Spleen (tissue), 11 donors: Measurements from ENCODE around the gene ADAMTSL1. TPM values are rescaled to one million over a fixed set of nuclear protein-coding genes. Genes with fewer than 3 reads are reported as not detected.

Source experiments
- DNase-seq: peaks from one replicate; pipeline ENCODE4 v3.0.0-alpha.2; 2020
- H3K27ac ChIP-seq, 8 donors: fragments of 200-600 bp; sonication (generic) in 7 of 8; 1 replicate in 4 of 8; 2 replicates in 4 of 8; pipeline versions ENCODE4 v1.5.0 to v1.8.0; 2016 to 2021; ENCODE audit warnings: inconsistent platforms in 4 of 8, mild to moderate bottlenecking in 4 of 8, moderate library complexity in 1 of 8
- H3K27me3 ChIP-seq, 7 donors: fragments of 200-600 bp; sonication (generic) in 6 of 7; replicated peaks in 1 of 7; 1 replicate in 4 of 7; 2 replicates in 3 of 7; pipeline versions ENCODE4 v1.5.0 to v1.8.0; 2016 to 2021; ENCODE audit warnings: inconsistent platforms in 3 of 7, mild to moderate bottlenecking in 1 of 7
- H3K36me3 ChIP-seq, 6 donors: fragments of 200-600 bp; sonication (generic) in 5 of 6; 1 replicate in 4 of 6; 2 replicates in 2 of 6; pipeline versions ENCODE4 v1.5.0 to v1.8.0; 2016 to 2021; ENCODE audit warnings: inconsistent platforms in 2 of 6
- H3K4me1 ChIP-seq, 6 donors: fragments of 200-600 bp; sonication (generic) in 5 of 6; 1 replicate in 3 of 6; 2 replicates in 3 of 6; pipeline versions ENCODE4 v1.5.0 to v1.8.0; 2016 to 2021; ENCODE audit warnings: inconsistent platforms in 3 of 6
- H3K4me3 ChIP-seq, 8 donors: fragments of 200-600 bp; sonication (generic) in 7 of 8; 1 replicate in 4 of 8; 2 replicates in 4 of 8; pipeline versions ENCODE4 v1.5.0 to v1.8.0; 2016 to 2021; ENCODE audit warnings: inconsistent platforms in 4 of 8, mild to moderate bottlenecking in 4 of 8, moderate library complexity in 2 of 8
- H3K9me3 ChIP-seq, 8 donors: fragments of 200-600 bp; sonication (generic) in 7 of 8; 1 replicate in 4 of 8; 2 replicates in 4 of 8; pipeline versions ENCODE4 v1.5.0 to v1.8.0; 2016 to 2021; ENCODE audit warnings: inconsistent platforms in 4 of 8
- POLR2A ChIP-seq, 3 donors: fragments of 450-650 bp; IDR thresholded peaks; one replicate each; pipeline ENCODE4 v1.5.1; 2017; ENCODE audit warnings: antibody characterized with exemption in 3 of 3, mild to moderate bottlenecking in 1 of 3
- POLR2AphosphoS5 ChIP-seq, 3 donors: sonication (generic); formaldehyde crosslinking; IDR thresholded peaks; one replicate each; pipeline ENCODE4 v1.5.1; 2017; ENCODE audit warnings: antibody characterized with exemption in 3 of 3
- WGBS, 5 donors: extraction: QIAGEN DNeasy Blood & Tissue Kit in 3 of 5; methylation state at CpG; one replicate each; pipeline versions ENCODE4 v1.1.5 to v1.1.7; 2013 to 2018; 5-methylcytosine and 5-hydroxymethylcytosine counted together
- intact Hi-C: fragments of 100-400 bp; cut with DNase I; formaldehyde crosslinking; loops from one replicate; pipeline ENCODE4 v1.15.0; 2023; ENCODE audit warnings: low total_unique reads
- polyA plus RNA-seq, 3 donors: library from polyadenylated mRNA; stranded (reverse); fragments of 200-250 nt; gene quantifications; one replicate each; pipeline ENCODE4 v1.2.1, GENCODE V29; 2013
- total RNA-seq, 7 donors: library from RNA; depleted of rRNA in 3 of 7; stranded (reverse); fragments of >200 nt in 3 of 7; fragmentation: NEBNext Ultra II Directional in 4 of 7; extraction: Animal tissue kit (Norgen Biotek cat#: 25700) in 4 of 7; gene quantifications; one replicate each; pipeline versions ENCODE4 v1.1.0 to v1.2.1, GENCODE V29; 2016 to 2021
- TF ChIP-seq, protein P1 (sequence below), 11 experiments: fragments of 200-600 bp in 7 of 11; fragments of 450-650 bp in 4 of 11; sonication (generic) in 4 of 11; IDR thresholded peaks in 8 of 11; conservative IDR thresholded peaks in 3 of 11; 1 replicate in 7 of 11; 2 replicates in 4 of 11; pipeline versions ENCODE4 v1.4.0 to v1.8.0; 2016 to 2021; ENCODE audit warnings: antibody characterized with exemption in 11 of 11, inconsistent platforms in 4 of 11, mild to moderate bottlenecking in 1 of 11
- donor health status: healthy with polysubstance abuse.
- donor health status: DM: no; HTN: no; CAD: no; lungs with moderate emphysema.
- donor health status: DM: no; HTN: no; CAD: no.
- donor health status: Bipolar disorder and iron deficiency.
- donor health status: healthy.
- donor health status: DM: no; HTN: no; CAD: no.
- donor health status: DM: yes; HTN: yes; CAD: no.

ADAMTSL1 gene
- total and polyA plus RNA-seq, 10 donors, result 0.35 to 5.3 (median 2.2) TPM

- no peaks in the 10 kb centered on the region for H3K27me3 ChIP-seq
- no peaks in the 10 kb centered on the region for H3K4me1 ChIP-seq
- no peak for DNase-seq
- intact Hi-C loops, result no loop called here
- H3K36me3 ChIP-seq, result no peaks in the 10 kb centered on the region
- no peaks in the 10 kb centered on the region for H3K9me3 ChIP-seq
- no peak overlapping the region for H3K4me3 ChIP-seq
- TF ChIP-seq POLR2A (IDR thresholded peaks at IDR 0.05) (no peak), POLR2AphosphoS5 (IDR thresholded peaks at IDR 0.05) (no peak)
- TF ChIP-seq, protein P1, sequence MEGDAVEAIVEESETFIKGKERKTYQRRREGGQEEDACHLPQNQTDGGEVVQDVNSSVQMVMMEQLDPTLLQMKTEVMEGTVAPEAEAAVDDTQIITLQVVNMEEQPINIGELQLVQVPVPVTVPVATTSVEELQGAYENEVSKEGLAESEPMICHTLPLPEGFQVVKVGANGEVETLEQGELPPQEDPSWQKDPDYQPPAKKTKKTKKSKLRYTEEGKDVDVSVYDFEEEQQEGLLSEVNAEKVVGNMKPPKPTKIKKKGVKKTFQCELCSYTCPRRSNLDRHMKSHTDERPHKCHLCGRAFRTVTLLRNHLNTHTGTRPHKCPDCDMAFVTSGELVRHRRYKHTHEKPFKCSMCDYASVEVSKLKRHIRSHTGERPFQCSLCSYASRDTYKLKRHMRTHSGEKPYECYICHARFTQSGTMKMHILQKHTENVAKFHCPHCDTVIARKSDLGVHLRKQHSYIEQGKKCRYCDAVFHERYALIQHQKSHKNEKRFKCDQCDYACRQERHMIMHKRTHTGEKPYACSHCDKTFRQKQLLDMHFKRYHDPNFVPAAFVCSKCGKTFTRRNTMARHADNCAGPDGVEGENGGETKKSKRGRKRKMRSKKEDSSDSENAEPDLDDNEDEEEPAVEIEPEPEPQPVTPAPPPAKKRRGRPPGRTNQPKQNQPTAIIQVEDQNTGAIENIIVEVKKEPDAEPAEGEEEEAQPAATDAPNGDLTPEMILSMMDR (IDR thresholded peaks at IDR 0.05 in 8 of 11, conservative IDR thresholded peaks at IDR 0.05 in 3 of 11), result no peak
- 83 to 90% (median 84%) methylated on average over 5 of the region's 5 CpGs for WGBS, 5 donors
- H3K27ac ChIP-seq, result no peak overlapping the region
Measured at GRCh38 chr9:18684593-18685317, 210.8 kb downstream of the ADAMTSL1 start.

GRCh38 chr9:18688581-18689565 lies 214.9 kb downstream of the ADAMTSL1 start:
- TF ChIP-seq POLR2AphosphoS5 (IDR thresholded peaks at IDR 0.05), result no peak
- TF ChIP-seq POLR2A (IDR thresholded peaks at IDR 0.05), result no peak
- TF ChIP-seq, protein P1 (IDR thresholded peaks at IDR 0.05 in 8 of 11, conservative IDR thresholded peaks at IDR 0.05 in 3 of 11), result no peak
- Histone ChIP-seq H3K4me1 (no peaks in the 10 kb centered on the region), H3K36me3 (no peaks in the 10 kb centered on the region), H3K27me3 (no peaks in the 10 kb centered on the region), H3K4me3 (no peak overlapping the region), H3K27ac (no peak overlapping the region), H3K9me3 (peaks cover 0 to 5% (median 0%) of the 10 kb centered on the region in 8 donors)
- intact Hi-C loops, result no loop called here
- 73 to 84% (median 74%) methylated on average over 5 to 6 of the region's 6 CpGs for whole genome bisulfite sequencing, 5 donors
- DNase-seq, result no peak

DNA sequence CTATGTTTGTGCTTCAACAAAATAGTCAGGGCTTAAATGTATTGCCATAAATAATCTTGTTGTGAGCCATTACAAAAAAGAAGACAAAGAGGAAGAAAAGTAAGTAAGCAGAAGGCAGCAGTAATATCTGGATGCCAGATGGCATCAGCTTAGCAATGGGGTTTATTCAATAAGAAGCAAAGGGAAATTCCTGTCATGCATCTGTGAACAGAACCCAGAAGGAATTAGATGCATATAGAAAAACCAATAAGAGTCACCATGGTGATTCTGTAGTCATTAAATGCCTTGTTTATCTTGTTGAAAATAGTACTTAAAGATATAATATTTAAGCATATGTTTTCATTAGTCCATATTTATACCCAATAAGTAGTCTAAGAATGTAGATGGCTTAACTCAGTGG lies 216.0 kb downstream of the ADAMTSL1 start:
- intact Hi-C loops, result no loop called here
- TF ChIP-seq, protein P1 (IDR thresholded peaks at IDR 0.05 in 8 of 11, conservative IDR thresholded peaks at IDR 0.05 in 3 of 11), result no peak
- TF ChIP-seq POLR2A (IDR thresholded peaks at IDR 0.05), result no peak
- TF ChIP-seq POLR2AphosphoS5 (IDR thresholded peaks at IDR 0.05), result no peak
- Histone ChIP-seq H3K27me3 (no peaks in the 10 kb centered on the region), H3K4me1 (no peaks in the 10 kb centered on the region), H3K36me3 (no peaks in the 10 kb centered on the region), H3K27ac (no peak overlapping the region), H3K4me3 (no peak overlapping the region), H3K9me3 (peaks cover 0 to 15% (median 7%) of the 10 kb centered on the region in 8 donors)
- DNase-seq, result no peak

DNA sequence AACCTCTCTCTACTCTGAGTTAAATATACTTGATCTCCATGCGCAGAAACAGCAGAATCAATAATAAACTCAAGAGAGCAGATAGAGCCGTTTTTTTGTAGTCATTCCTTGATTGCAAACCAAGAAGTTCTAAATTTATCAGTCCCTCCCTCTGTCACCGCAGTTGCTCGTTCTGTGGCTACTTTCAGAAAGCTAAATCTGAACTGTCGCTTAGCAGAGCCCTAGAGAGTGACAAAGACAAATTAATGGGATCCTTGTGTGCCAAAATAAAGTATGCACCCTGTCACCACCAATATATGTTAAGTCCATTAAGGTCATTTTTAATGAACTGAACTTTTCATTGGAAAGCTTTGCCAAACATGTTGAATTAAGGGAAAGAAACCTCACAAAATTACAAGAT lies 218.3 kb downstream of the ADAMTSL1 start:
- H3K27me3 ChIP-seq, result no peaks in the 10 kb centered on the region
- intact Hi-C loops, result no loop called here

More for the DNA sequence above, 218.3 kb downstream of the ADAMTSL1 start:
- Histone ChIP-seq H3K9me3 (peaks cover 4 to 30% (median 17%) of the 10 kb centered on the region in 8 donors), H3K27ac (no peak overlapping the region), H3K4me3 (no peak overlapping the region), H3K4me1 (no peaks in the 10 kb centered on the region), H3K36me3 (no peaks in the 10 kb centered on the region)
- no peak for TF ChIP-seq POLR2AphosphoS5 (IDR thresholded peaks at IDR 0.05)
- TF ChIP-seq, protein P1 (IDR thresholded peaks at IDR 0.05 in 8 of 11, conservative IDR thresholded peaks at IDR 0.05 in 3 of 11), result no peak
- 66 to 82% (median 75%) methylated on average over 5 of the region's 5 CpGs for WGBS, 5 donors
- no peak for DNase-seq
